Tibial nerve (tissue), 4 donors: ENCODE data around the gene ARHGAP44.

Experiments
- CTCF ChIP-seq, 5 experiments: fragments of 200-600 bp in 3 of 5; fragments of 450-650 bp in 2 of 5; sonication (generic) in 3 of 5; IDR thresholded peaks; one replicate each; pipeline ENCODE4 v1.5.1; 2016 to 2019; ENCODE audit warnings: antibody characterized with exemption in 5 of 5, mild to moderate bottlenecking in 3 of 5, moderate library complexity in 2 of 5
- EP300 ChIP-seq, 2 donors: sonication (generic); formaldehyde crosslinking; IDR thresholded peaks; one replicate each; pipeline ENCODE4 v1.6.1; 2017; ENCODE audit warnings: antibody characterized with exemption in 2 of 2, mild to moderate bottlenecking in 1 of 2
- POLR2A ChIP-seq, 2 donors: fragments of 450-650 bp; IDR thresholded peaks; one replicate each; pipeline ENCODE4 v1.6.1; 2017; ENCODE audit warnings: antibody characterized with exemption in 2 of 2, mild to moderate bottlenecking in 2 of 2, moderate library complexity in 2 of 2

GRCh38 chr17:12963505-12963904 is 174.2 kb downstream of the ARHGAP44 start:
- no peak for TF ChIP-seq POLR2A (IDR thresholded peaks at IDR 0.05)
- TF ChIP-seq CTCF (IDR thresholded peaks at IDR 0.05) = no peak
- TF ChIP-seq EP300 (IDR thresholded peaks at IDR 0.05) = no peak
